ENCODE results near the gene ADAM22.

DNA sequence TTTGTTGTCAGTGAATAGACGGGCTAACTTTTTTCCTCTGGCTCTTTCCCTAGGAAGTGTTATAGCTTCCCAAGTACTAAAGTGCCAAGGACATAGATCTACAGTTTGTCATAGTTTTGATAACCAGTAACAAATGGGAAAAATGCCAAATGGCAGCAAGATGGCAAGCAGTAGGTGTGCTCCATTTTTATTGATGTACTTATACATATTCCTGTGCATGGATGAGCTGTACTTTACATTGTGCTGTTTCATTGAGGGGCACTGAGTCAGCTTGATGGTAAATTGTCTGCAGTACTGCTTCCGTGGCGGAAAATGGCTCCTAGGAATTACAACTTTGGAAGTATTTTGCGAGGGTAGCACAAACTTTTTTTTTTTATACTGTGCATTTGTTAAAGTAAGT, 7.1 kb downstream of the ADAM22 start:
- TF ChIP-seq, protein P1, sequence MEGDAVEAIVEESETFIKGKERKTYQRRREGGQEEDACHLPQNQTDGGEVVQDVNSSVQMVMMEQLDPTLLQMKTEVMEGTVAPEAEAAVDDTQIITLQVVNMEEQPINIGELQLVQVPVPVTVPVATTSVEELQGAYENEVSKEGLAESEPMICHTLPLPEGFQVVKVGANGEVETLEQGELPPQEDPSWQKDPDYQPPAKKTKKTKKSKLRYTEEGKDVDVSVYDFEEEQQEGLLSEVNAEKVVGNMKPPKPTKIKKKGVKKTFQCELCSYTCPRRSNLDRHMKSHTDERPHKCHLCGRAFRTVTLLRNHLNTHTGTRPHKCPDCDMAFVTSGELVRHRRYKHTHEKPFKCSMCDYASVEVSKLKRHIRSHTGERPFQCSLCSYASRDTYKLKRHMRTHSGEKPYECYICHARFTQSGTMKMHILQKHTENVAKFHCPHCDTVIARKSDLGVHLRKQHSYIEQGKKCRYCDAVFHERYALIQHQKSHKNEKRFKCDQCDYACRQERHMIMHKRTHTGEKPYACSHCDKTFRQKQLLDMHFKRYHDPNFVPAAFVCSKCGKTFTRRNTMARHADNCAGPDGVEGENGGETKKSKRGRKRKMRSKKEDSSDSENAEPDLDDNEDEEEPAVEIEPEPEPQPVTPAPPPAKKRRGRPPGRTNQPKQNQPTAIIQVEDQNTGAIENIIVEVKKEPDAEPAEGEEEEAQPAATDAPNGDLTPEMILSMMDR (IDR thresholded peaks at IDR 0.05; ENCODE audit: insufficient read depth, low read length, poor library complexity, severe bottlenecking) = no peak
- TF ChIP-seq EZH2phosphoT487 (conservative IDR thresholded peaks at IDR 0.05; ENCODE audit: low read length) = no peak
